AG08395 (cell line): Measurements from ENCODE around the gene RING1.
A peak's percentile ranks its signal among the peaks of the same experiment; 100 is the strongest.

Experiments used
- DNase-seq: peaks from one replicate; pipeline ENCODE4 v3.0.0; 2012; ENCODE audit warnings: mixed read lengths, low spot score

RING1 gene

DNA sequence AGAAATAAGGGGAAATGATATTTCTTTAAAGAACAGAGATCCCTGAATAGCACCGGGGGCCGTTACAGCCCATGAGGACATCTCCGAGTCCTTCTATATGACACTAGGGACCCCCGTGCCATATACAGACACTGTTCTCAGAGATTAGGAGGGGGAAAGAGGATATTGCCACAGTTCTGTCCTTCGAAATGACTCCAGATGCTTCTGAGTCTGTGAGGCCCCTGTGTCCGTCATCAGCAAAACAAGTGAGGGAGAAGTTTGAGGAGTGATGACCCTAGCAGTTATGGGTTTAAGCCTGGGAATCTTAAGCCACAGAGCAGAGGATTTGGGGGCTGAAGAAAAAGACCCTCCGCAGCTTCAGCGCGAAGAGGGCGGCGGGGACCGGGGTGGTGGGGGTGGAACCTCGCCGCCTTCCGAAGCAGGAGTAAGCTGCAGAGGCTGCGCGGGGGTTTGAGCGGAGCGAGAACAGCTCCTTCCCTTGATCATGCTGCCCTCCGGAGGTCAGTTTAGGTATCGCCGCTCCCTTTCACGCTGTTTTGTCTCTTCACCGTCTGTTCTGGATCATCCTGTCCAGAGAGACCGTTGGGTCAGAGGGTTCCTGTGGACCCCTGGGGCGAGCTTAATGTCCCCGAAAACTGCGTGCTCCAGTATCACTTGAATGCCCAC, 39.8 kb downstream of the RING1 start:
- DNase-seq, result peak; percentile 74

DNA sequence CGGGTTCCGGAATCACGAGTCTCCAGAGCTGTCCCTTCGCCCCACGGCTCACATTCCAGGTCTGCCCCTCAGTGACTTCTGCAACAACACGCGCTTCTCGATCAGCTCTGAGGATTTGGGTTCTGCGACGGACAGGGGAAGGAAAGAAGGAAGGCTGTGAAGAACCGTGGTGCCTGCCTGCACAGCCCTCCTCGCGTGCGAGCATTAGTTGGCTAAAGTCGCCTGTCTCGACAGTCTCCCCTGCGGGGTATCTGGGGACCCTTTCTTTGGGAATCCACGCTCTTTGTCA, 40.3 kb downstream of the RING1 start:
- DNase-seq, result no peak

DNA sequence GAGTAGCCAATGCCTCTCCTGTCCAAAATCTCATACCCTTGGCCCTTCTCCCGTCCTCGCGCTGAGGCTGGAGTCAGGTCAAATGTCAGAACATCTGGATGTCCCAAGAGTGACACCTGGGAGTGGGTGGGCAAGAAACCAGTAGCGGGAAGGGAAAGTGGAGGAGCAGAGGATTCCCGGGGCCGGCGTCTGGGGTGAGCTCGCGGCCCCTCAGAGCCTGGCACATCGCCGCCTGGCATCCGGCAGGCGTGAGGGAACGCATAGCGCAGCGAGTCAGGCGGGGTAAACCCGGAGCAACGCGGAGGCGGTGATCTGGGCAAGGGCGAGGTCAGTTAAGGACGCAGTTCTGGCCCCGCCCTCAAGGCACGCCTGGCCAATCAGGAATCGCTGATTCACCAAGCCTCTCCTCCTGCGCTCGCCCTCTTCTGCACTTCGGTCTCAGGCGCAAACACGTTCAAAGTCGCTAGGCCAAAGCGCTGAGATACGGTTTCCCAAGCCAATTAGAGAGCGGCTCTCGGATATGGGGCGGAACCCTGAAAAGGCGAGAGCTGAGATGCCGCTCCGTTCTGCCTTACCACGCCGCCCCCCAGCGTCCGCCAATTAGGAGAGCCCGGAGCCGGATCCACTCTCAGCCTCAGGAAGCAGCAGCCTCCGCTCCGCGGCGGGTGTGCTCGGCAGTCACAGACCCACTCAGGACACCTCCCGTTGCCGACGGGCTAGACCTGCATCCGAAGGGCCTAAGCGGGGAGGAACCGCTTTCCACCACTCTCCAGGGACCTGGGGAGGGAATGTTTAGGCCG, 40.8 kb downstream of the RING1 start:
- peak; percentile 95 for DNase-seq

DNA sequence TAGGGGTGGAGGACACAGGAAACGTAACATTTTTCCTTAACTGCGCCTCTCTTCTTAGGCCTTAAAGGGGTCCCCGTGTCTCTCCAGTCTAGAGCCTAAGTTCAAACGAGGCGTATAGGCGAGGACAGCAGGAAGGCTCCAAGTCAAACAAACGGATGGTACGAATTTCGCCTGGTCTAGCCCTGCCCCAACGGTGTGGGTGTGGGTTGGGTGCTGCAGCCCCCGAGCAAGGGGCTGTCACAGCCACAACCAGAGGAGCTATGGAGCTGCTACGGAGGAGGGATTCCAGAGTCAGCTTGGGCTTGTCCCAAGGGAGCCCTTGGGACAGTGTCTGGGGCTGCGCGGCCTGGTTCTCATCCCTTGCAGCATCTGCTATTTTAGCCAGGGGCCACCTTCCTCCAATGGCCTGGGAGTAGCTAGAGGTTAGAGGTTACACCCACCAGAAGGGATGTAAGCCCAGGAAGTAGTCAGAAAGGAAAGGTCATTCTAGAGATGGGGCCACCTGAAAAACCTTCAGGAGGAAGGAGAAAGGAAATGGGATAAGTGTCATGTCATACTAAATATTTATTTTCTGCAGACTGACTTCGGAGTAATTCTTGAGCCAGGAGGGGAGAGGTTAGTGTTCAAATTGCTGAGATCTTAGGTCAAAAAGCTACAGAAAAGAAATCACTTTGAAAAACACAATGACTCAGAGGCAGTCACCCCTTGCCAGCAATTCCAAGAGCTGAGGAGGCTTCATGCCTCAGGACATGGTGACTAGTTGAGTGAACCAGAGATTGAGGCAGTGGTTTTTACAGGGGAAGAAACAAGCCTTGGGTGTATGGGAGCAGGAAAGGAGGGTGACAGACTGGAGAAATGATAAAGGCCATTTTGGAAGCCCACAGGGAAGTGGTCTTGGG, 41.7 kb downstream of the RING1 start:
- peak; percentile 70 for DNase-seq

DNA sequence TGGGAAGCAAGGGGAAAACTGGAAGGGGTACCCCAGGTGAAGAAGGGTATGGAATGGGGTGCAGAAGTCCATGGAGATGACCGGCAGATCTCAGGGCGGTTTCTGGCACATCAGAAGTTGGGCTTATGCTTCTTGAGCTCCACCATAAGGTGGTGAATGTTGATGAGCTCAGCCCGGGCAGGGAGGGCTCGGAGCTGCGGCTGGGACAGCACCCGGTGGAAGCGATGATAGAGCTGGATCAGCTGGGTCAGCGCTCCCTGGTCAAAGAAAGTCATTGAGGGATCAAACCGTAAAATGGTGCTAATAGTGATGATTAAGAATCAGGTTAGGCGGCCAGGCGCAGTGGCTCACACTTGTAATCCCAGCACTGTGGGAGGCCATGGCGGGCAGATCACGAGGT, 42.4 kb downstream of the RING1 start:
- DNase-seq, result no peak

DNA sequence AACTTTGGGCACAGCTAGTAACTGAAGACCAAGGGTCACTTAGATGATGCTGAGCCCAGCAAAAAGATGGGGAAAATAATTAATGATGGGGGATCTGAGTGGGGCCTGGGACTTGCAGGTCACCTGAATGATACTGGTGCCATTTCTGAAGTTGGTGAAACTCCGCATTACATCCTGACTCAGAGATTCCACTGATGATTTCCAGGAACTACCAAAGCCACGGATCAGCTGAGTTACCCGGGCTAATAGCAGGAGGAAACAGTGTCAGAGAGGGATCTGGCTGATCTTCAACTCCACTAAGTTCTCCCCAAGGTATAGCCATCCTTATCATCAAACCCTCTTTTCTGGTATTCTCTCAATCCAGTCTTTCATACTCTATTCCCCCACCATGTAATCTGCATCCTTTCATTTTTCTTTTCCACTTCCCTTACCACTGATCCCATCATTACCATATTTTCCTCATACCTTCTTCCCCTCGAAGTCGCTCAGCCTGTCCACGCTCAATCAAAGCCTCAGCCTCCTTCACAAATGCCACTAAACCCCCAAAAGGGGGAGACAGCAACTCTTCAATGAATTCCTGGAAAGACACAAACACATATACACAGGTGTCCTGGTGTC, 43.2 kb downstream of the RING1 start:
- DNase-seq, result no peak

DNA sequence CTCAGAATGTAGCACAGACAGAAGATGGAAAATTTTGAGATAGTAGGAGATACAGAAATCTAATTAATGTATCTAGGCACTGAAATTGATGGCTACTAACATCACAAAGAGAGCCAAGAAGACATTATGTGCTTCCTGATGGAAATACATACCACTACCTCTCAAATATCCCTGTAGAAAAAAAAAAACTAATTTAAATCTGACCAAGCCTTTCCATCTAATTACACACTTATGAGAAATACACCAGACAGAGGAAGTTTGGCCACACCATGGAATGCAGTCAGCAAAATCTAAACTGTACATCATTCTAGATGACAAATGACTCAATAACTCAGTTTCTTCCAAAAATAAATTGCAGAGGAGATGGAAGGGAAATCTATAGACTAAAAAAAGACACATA, 44.5 kb downstream of the RING1 start:
- peak; percentile 44 for DNase-seq

DNA sequence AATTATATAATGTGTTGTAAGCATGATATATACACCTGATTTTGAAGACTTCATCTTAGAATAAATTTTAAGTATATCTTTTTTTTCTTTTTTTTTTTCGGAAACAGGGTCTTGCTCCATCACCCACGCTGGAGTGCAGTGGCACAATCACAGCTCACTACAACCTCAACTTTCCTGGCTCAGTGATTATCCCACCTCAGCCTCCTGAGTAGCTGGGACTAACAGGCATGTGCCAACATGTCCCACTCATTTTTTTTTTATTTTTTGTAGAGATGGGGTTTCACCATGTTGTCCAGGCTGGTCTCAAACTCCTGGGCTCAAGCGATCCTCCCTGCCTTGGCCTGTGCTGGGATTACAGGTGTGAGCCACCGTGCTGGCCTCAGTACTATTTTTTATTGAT, 46.3 kb downstream of the RING1 start:
- no peak for DNase-seq

DNA sequence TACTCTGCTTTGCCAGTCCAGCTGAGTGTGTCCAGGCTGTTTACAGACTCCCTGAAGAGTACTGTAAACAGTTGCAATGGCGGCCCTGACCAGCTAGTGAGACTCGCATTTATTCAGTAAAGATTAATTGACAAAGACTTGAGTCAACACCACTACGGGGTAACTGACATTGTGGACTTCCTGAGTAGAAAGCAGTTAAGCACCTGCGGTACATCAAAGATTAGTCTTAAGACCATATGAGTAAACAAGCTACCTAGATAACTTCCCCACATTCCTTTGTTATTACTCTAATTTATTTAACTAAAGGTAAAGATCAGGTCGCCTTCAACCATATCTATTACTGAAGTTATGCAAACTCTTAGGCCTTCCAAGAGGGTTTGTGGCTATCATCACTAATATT, 50.7 kb downstream of the RING1 start:
- DNase-seq, result no peak
